Left renal cortex interstitium (tissue), 4 donors: Measurements from ENCODE around the gene TBK1. TPM values are rescaled to one million over a fixed set of nuclear protein-coding genes. Genes with fewer than 3 reads are reported as not detected.
"Not testable (repeated sequence)": the region's sequence is repeated elsewhere in the genome, so short reads cannot be mapped to it uniquely, and the experiment has no call there.

Experiments used
- DNase-seq, 4 donors: peaks; one replicate each; pipeline ENCODE4 v3.0.0-alpha.2; 2013; ENCODE audit warnings: low read depth in 4 of 4, low spot score in 2 of 4, missing footprints in 1 of 4
- polyA plus RNA-seq, 4 donors: library from polyadenylated mRNA; unstranded; fragments of 120-200 nt; gene quantifications; one replicate each; pipeline ENCODE4 v1.2.1, GENCODE V29; 2013; ENCODE audit not compliant: insufficient read length in 4 of 4

Gene TBK1
- polyA plus RNA-seq, 4 donors, result 19.7 to 26.9 (median 23.2) TPM

DNA sequence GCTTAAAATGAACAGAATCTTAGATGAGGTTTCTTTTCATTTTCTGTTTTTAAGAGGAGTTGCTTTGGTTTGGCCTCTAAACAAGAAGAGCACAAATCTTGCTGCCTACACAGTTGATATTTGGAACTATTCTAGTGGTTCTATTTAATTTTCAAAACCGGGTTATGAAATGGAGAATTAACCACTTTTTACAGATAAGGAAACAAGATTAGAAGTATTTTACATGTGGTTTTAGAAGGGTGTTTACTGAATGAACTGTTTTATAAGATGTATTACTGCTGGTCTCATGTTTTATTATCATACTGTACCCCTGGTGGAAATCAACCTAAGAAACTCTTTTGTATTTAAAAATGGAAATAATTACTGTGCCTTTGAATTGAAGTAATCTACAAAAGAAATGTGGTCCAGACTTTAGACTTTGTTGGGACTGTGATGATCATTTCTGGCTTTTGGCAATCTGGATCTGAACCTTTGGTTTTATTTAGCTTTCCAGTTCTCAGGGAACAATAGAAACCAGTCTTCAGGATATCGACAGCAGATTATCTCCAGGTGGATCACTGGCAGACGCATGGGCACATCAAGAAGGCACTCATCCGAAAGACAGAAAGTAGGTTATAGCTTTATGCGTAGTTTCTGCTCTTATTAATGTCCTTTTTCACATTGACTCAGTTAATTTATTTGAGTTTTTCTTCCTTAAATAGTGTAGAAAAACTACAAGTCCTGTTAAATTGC, 43.2 kb downstream of the TBK1 start:
- no peak for DNase-seq

GRCh38 chr12:64496839-64497400, 45.0 kb downstream of the TBK1 start:
- DNase-seq, result no peak

DNA sequence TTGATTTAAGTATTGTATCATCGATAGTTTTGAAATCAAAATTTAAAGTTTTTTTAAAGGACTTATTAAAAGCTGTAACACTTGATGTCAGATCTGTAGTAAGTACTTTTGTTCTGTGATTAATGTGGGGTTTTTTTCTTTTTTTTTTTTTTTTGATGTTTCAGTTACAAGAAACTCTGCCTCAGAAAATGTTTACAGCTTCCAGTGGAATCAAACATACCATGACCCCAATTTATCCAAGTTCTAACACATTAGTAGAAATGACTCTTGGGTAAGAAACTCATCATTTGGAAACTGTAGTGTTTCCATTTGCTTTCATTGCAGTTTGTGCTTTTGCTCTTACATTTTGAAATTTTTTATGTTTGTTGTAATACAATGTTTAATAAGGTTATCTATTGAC, 45.6 kb downstream of the TBK1 start:
- DNase-seq, result no peak

- no peak for DNase-seq
These were observed 46.0 kb downstream of the TBK1 start for GRCh38 chr12:64497903-64498302.

GRCh38 chr12:64500394-64500793, 48.5 kb downstream of the TBK1 start:
- DNase-seq, result no peak

DNA sequence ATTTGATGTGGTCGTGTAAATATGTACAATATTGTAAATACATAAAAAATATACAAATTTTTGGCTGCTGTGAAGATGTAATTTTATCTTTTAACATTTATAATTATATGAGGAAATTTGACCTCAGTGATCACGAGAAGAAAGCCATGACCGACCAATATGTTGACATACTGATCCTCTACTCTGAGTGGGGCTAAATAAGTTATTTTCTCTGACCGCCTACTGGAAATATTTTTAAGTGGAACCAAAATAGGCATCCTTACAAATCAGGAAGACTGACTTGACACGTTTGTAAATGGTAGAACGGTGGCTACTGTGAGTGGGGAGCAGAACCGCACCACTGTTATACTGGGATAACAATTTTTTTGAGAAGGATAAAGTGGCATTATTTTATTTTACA, 49.6 kb downstream of the TBK1 start:
- no peak for DNase-seq

GRCh38 chr12:64506955-64507354, 55.0 kb downstream of the TBK1 start:
- DNase-seq, result no peak

DNA sequence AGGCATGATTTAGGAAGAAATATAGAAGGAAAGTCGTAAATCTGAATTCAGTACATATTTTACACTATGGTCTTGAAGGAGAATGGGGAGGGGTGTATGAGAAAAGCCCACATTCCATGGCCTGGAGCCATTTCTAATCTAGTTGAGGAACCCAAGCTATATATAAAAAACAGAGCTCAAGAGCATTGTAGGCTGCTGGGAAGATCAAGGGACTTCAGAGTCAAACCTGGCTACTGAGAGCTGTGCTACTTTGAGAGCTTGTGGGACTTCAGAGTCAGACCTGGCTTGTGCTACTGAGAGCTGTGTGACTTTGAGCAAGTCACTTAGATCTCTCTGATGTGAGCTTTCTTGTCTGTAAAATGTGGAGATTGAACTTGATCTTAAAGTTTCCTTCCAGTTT, 58.7 kb downstream of the TBK1 start:
- DNase-seq, result peak in 1 of 4 donors; percentile 3

DNA sequence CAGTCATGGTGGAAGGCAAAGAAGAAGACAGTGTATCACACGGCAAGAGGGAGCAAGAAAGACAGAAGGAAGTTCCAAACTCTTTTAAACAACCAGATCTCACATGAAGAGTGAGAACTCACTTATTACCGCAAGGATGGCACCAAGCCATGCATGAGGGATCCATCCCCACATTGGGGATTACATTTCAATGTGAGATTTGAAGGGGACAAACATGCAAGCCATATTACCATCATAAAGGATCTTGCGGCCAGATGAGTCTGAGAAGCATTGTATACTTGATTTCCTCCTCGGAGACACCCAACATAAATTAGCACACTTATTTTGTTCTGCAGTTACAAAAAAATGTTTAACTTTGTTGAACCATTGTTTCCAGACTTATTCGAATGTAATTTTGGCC, 66.5 kb downstream of the TBK1 start:
- no peak for DNase-seq

GRCh38 chr12:64521833-64522232, 69.9 kb downstream of the TBK1 start:
- no peak for DNase-seq

DNA sequence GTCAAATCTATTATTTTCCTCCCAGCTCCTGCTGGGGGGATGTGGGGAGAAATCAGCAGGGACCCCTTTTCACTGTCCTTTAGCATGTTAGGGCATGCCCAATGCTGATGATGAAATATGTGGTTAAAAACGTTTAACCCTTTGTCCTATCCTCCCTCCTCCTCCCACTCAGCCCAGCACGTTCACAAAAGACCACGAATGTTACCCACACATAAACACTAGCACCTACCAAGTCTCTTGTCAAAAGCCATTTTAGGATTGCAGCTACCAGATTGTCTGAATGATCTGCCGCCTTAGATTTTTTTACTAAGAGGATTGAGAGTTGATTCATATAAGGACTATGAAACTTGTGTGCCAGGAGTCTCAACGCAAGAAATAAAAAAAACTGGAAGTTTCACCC, 70.4 kb downstream of the TBK1 start:
- no peak for DNase-seq

DNA sequence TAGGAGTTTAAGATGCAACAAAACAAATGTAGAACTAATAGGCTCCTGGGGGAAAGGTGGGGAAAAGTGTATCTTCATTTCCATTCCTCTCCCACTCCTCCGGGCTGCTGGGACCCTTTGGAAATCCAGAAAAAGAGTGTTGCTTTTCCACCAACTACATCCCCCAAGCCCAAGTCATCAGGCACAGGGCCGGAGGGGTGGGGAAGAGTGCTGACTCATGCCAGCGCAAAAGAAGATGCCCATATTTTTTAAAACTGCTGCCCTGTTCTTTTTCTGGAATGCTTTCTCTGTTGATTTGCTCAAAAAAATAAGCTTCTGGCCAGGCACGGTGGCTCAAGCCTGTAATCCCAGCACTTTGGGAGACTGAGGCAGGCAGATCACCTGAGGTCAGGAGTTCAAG, 70.9 kb downstream of the TBK1 start:
- no peak for DNase-seq

DNA sequence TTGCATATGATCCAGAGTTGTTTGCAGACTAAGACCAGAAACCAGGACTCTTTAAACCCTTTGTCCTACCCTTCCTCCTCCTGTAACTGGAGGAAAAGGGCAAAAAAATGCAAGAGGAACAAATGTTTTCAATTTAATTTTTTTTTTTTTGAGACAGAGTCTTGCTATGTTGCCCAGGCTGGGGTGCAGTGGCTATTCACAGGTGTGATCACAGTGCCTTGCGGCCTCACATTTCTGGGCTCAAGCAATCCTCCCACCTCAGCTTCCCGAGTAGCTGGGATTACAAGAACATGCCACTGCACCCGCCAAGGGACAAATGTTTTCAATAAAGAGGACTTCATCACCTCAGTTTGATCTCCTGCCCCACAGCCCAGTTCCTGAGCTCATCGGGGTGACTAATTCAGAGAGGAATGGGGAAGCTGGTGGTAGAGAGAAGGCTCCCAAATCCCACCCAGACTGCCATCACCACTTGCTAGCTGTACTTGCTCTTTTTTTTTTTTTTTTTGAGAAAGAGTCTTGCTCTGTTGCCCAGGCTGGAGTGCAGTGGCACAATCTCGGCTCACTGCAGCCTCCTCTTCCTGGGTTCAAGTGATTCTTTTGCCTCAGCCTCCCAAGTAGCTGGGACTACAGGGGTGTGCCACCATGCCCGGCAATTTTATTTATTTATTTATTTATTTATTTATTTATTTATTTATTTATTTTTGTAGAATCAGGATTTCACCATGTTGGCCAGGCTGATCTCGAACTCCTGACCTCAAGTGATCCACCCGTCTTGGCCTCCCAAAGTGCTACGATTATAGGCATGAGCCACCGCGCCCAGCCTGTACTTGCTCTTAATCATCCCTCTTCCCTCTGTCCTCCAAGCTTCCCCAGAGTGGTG, 71.9 kb downstream of the TBK1 start:
- not testable (repeated sequence) for DNase-seq

DNA sequence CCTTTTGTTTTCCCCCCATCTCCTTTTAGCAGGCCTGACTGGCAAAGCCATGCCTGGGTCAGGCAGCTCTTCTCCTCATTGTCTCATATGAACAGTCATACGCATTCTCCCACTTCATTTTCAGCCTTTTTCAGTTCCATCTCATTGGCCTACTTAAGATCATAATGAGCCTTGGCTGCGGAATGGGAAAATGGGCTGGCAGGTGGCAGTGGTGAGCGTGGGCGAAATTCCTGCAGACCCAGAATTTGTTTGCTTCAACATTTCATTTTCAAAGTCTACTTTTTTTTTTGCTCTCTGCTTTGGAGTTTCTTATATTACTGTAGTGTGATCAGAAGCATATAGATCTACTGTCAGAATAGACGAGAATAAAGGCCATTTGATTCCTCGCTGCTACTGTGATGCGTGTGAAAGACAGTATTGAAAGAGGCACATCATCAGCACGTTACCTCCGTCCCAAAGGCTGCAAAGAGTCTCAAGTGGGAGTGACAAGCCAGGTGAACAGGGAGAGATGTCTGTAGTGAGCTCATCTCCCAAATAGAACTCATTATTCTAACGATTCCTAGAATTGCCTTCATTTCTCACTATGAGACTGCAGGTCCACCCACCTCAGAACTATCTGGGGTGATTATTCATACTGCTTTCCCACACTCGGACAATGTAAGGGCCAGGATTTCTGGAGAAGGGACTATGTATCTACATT, 73.7 kb downstream of the TBK1 start:
- DNase-seq, result no peak

GRCh38 chr12:64526859-64527258, 74.9 kb downstream of the TBK1 start:
- DNase-seq, result no peak

DNA sequence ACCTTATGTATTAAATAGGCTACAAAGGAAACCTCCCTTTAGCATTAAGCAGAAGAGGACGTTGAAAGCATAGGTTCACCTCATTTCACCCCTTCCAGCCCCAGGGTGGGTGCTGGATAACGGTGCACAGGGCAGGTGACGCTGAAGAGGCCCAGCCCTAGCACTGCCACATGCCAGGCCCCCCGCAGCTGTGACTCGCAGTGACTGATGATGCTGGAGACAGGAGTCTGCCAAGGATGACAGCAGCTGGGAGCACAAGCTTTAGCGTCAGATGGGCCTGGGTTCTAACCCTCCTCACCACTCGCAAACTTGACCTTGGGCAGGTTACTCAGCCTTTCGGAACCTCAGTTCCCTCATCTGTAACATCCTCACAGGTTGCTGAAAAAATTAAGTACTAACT, 76.7 kb downstream of the TBK1 start:
- DNase-seq, result no peak

- no peak for DNase-seq
These were observed 78.6 kb downstream of the TBK1 start for GRCh38 chr12:64530566-64530965.

DNA sequence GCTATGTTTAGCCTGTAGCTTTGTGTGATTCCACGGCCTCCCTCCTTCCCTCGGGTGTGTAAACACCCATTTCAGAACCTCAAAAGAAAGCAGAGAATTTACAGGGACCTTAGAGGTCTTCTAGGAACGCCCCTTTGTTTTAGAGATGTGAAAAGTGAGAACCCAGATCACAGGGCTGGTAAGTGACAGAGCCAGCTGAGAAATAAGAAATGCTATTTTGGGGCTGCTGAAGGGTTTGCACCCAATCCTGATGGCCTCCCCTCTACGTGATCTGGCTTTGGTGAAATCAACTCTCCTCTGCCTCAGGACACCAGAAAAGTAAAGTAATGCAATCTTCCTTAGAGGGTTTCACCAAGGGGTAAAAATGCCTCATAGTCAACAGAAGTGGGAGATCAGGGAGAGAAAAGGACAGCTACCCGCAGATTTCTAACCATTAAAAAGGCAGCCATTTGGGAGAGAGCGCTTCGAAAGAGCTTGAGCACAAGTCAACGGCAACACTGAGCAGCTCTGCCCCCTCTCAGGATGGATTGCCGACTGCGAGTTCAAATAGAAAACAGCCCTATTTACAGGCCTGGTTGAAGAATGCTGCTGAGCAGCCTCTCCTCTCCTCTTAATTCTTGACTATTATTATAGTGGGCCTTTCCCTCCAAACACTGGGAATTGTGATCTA, 79.9 kb downstream of the TBK1 start:
- no peak for DNase-seq

GRCh38 chr12:64532734-64533351, 80.9 kb downstream of the TBK1 start:
- no peak for DNase-seq

- no peak for DNase-seq
These were observed 82.8 kb downstream of the TBK1 start for GRCh38 chr12:64534672-64535199.
